ENCODE results near the gene MS4A15.

DNA sequence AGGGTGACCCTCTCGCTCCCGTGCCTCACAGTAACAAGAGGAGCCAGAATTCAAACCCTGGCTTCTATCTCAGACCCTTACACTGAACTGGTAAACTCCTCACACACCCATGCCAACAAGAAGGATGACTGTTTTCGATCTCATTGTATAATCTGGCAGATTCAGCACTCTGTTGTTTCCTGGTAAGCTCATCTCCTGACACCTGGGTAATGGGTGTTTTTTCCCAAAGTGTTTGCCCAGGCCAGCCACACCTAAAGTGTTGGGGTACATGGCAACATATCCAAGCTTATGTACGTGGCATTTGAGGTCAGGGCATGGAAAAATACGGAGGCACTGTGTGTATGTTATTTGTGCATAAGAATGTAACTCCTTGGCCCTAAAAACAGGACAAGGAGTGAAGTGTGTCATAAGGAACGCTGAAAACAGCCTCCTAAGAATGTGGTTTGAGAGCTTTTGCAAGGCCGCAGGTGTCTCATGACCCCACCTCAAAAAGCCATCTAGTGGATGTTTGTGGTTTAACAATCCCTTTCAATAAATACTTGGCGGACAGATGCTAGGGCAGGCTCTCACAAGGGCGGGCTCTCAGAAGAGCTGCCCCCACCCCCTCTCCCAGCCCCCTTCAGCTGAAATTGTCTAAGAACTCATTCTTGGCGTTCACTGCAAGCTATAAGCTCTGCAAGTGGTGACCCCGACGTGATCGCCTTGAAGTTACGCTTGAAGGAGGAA is at the start of gene MS4A15:
- TF ChIP-seq, protein P1, sequence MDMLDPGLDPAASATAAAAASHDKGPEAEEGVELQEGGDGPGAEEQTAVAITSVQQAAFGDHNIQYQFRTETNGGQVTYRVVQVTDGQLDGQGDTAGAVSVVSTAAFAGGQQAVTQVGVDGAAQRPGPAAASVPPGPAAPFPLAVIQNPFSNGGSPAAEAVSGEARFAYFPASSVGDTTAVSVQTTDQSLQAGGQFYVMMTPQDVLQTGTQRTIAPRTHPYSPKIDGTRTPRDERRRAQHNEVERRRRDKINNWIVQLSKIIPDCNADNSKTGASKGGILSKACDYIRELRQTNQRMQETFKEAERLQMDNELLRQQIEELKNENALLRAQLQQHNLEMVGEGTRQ (IDR thresholded peaks at IDR 0.05; ENCODE audit: borderline replicate concordance, low read depth, low read length) = no peak
- TF ChIP-seq RBBP5 (conservative IDR thresholded peaks at IDR 0.05) = no peak
- TF ChIP-seq, protein P2, sequence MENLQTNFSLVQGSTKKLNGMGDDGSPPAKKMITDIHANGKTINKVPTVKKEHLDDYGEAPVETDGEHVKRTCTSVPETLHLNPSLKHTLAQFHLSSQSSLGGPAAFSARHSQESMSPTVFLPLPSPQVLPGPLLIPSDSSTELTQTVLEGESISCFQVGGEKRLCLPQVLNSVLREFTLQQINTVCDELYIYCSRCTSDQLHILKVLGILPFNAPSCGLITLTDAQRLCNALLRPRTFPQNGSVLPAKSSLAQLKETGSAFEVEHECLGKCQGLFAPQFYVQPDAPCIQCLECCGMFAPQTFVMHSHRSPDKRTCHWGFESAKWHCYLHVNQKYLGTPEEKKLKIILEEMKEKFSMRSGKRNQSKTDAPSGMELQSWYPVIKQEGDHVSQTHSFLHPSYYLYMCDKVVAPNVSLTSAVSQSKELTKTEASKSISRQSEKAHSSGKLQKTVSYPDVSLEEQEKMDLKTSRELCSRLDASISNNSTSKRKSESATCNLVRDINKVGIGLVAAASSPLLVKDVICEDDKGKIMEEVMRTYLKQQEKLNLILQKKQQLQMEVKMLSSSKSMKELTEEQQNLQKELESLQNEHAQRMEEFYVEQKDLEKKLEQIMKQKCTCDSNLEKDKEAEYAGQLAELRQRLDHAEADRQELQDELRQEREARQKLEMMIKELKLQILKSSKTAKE (IDR thresholded peaks at IDR 0.05; ENCODE audit: low read depth, poor library complexity, severe bottlenecking) = no peak
- TF ChIP-seq, protein P3, sequence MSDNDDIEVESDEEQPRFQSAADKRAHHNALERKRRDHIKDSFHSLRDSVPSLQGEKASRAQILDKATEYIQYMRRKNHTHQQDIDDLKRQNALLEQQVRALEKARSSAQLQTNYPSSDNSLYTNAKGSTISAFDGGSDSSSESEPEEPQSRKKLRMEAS (IDR thresholded peaks at IDR 0.05; ENCODE audit: low read depth, low read length) = no peak
- TF ChIP-seq RCOR1 (conservative IDR thresholded peaks at IDR 0.05; ENCODE audit: low read depth, low read length) = no peak
- no peak for TF ChIP-seq POLR2A (IDR thresholded peaks at IDR 0.05; ENCODE audit: low read depth, low read length)
- no peak for TF ChIP-seq EZH2 (IDR thresholded peaks at IDR 0.05; ENCODE audit: borderline replicate concordance, control insufficient read depth, low read depth, low read length)

All from GM12878 (cell line).